ENCODE results near the gene FGFR3.

FGFR3 gene

GRCh38 chr4:1783015-1783414 is 10.1 kb upstream of the FGFR3 start:
- Histone ChIP-seq H3K27ac (no peak overlapping the region), H3K4me3 (no peak overlapping the region)
- DNase-seq (ENCODE audit: low spot score), result no peak
- TF ChIP-seq CTCF (IDR thresholded peaks at IDR 0.05), result no peak

GRCh38 chr4:1783970-1784369 is 9.1 kb upstream of the FGFR3 start:
- no peak for TF ChIP-seq CTCF (IDR thresholded peaks at IDR 0.05)
- DNase-seq (ENCODE audit: low spot score), result no peak
- no peak overlapping the region for H3K27ac ChIP-seq

GRCh38 chr4:1784395-1784788 is 8.7 kb upstream of the FGFR3 start:
- no peak for DNase-seq (ENCODE audit: low spot score)
- no peak overlapping the region for H3K27ac ChIP-seq
- H3K4me3 ChIP-seq, result no peak overlapping the region
- no peak for TF ChIP-seq CTCF (IDR thresholded peaks at IDR 0.05)

More at GRCh38 chr4:1783970-1784369, 9.1 kb upstream of the FGFR3 start:
- H3K4me3 ChIP-seq, result no peak overlapping the region

GRCh38 chr4:1784789-1785591 is 8.1 kb upstream of the FGFR3 start:
- Histone ChIP-seq H3K4me3 (no peak overlapping the region), H3K27ac (peak overlapping the region in 1 of 2 donors; percentile 25)
- DNase-seq (ENCODE audit: low spot score), result no peak
- TF ChIP-seq CTCF (IDR thresholded peaks at IDR 0.05), result no peak

- DNase-seq (ENCODE audit: low spot score), result no peak
- no peak for TF ChIP-seq CTCF (IDR thresholded peaks at IDR 0.05)
- H3K4me3 ChIP-seq, result no peak overlapping the region
- no peak overlapping the region for H3K27ac ChIP-seq
These were observed 7.5 kb upstream of the FGFR3 start for GRCh38 chr4:1785592-1785991.

GRCh38 chr4:1786544-1787362 is 6.3 kb upstream of the FGFR3 start:
- DNase-seq (ENCODE audit: low spot score), result no peak
- no peak overlapping the region for H3K4me3 ChIP-seq
- H3K27ac ChIP-seq, result no peak overlapping the region
- no peak for TF ChIP-seq CTCF (IDR thresholded peaks at IDR 0.05)

All from coronary artery (tissue), 2 donors.